IMR-90 (cell line): ENCODE measurements around the gene HRC.

Experiments used
- CEBPB ChIP-seq: IDR thresholded peaks from 2 replicates; pipeline ENCODE4 v1.6.1; 2012; ENCODE audit warnings: low read depth, low read length, improper control_type of control experiment
- CTCF ChIP-seq: conservative IDR thresholded peaks from 2 replicates; pipeline ENCODE4 v1.5.1; 2012; ENCODE audit warnings: mild to moderate bottlenecking, low read depth, low read length, improper control_type of control experiment
- POLR2A ChIP-seq: IDR thresholded peaks from 2 replicates; pipeline ENCODE4 v1.6.1; 2012; ENCODE audit warnings: mild to moderate bottlenecking, low read depth, low read length
- RAD21 ChIP-seq: IDR thresholded peaks from 2 replicates; pipeline ENCODE4 v1.6.1; 2012; ENCODE audit warnings: low read length, improper control_type of control experiment
- RFX5 ChIP-seq: IDR thresholded peaks from 2 replicates; pipeline ENCODE4 v1.8.0; 2012; ENCODE audit warnings: low read depth, mild to moderate bottlenecking, low read length, moderate library complexity

GRCh38 chr19:49132974-49133609, 22.1 kb downstream of the HRC start:
- TF ChIP-seq POLR2A (no peak), CTCF (no peak), RFX5 (no peak), CEBPB (no peak), RAD21 (no peak)
